Small intestine (tissue), 7 donors: ENCODE results near the gene SPG21. TPM values are rescaled to one million over a fixed set of nuclear protein-coding genes. Genes with fewer than 3 reads are reported as not detected.

Experiments
- DNase-seq, 2 donors: peaks; one replicate each; pipeline versions ENCODE4 v3.0.0 to v3.0.0-alpha.2; 2013
- FAIRE-seq: peaks from 2 replicates; lab custom pipeline; 2012; peaks lifted over from hg19 to GRCh38; lab: Jason Lieb, UNC
- H3K27ac ChIP-seq, 3 donors: one replicate each; pipeline ENCODE4 v1.5.1; 2013; ENCODE audit warnings: low read length in 2 of 3, mild to moderate bottlenecking in 2 of 3, control low read depth in 1 of 3, inconsistent platforms in 1 of 3, low read depth in 1 of 3, moderate library complexity in 1 of 3
- H3K27me3 ChIP-seq, 3 donors: one replicate each; pipeline ENCODE4 v1.6.1; 2013; ENCODE audit warnings: low read length in 3 of 3, inconsistent platforms in 1 of 3; ENCODE audit not compliant: control insufficient read depth in 3 of 3, insufficient read depth in 3 of 3
- H3K36me3 ChIP-seq, 3 donors: one replicate each; pipeline ENCODE4 v1.6.1; 2013; ENCODE audit warnings: low read length in 3 of 3, inconsistent platforms in 1 of 3, low read depth in 1 of 3, mild to moderate bottlenecking in 1 of 3, moderate library complexity in 1 of 3; ENCODE audit not compliant: control insufficient read depth in 3 of 3, insufficient read depth in 2 of 3
- H3K4me1 ChIP-seq, 3 donors: one replicate each; pipeline ENCODE4 v1.6.1; 2013; ENCODE audit warnings: low read length in 2 of 3, inconsistent platforms in 1 of 3, low read depth in 1 of 3, mild to moderate bottlenecking in 1 of 3, moderate library complexity in 1 of 3; ENCODE audit not compliant: control insufficient read depth in 3 of 3, insufficient read depth in 2 of 3
- H3K4me3 ChIP-seq, 3 donors: one replicate each; pipeline ENCODE4 v1.5.1; 2013; ENCODE audit warnings: low read length in 3 of 3, control low read depth in 1 of 3, inconsistent platforms in 1 of 3, low read depth in 1 of 3, mild to moderate bottlenecking in 1 of 3, moderate library complexity in 1 of 3
- H3K9me3 ChIP-seq, 2 donors: one replicate each; pipeline ENCODE4 v1.6.1; 2013; ENCODE audit warnings: low read depth in 1 of 2, low read length in 1 of 2; ENCODE audit not compliant: control insufficient read depth in 2 of 2, insufficient read depth in 1 of 2
- WGBS, 3 donors: extraction: QIAGEN DNeasy Blood & Tissue Kit; methylation state at CpG; one replicate each; pipeline ENCODE4 v1.1.7; 2013; 5-methylcytosine and 5-hydroxymethylcytosine counted together
- polyA plus RNA-seq, 4 donors: library from polyadenylated mRNA; stranded (reverse) in 3 of 4; unstranded in 1 of 4; fragments of 200-250 nt in 3 of 4; fragments of 120-200 nt in 1 of 4; gene quantifications; one replicate each; pipeline versions ENCODE4 v1.2.1 to v1.2.3, GENCODE V29; 2013
- donor health status: healthy with polysubstance abuse.
- donor health status: control.
- donor health status: control.
- donor health status: Bipolar disorder and iron deficiency.
- donor health status: healthy.

SPG21 gene
- polyA plus RNA-seq, 4 donors, result 58.1 to 163 (median 68.3) TPM

DNA sequence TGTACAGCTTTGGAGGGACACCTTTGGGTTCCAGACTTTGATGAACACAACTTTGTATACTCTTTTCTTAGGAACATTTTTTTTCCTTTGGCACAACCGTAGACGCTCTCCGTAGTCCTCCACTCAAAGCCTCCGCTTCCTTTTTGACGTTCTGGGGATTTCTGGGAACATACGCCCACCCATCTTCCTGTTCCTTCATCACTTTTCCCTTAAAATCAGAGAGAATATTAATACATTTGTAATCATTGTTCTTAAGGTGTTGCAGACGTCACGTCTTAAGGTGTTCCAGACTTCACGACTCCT lies 405 bp upstream of the SPG21 start:
- FAIRE-seq (no peak), DNase-seq (no peak)
- peaks cover 0 to 31% (median 6%) of the 10 kb centered on the region in 3 donors for H3K4me1 ChIP-seq
- peak overlapping the region; percentile 43 to 96 (median 94) for H3K27ac ChIP-seq
- H3K9me3 ChIP-seq, result no peaks in the 10 kb centered on the region
- peaks cover 0 to 6% (median 0%) of the 10 kb centered on the region in 3 donors for H3K36me3 ChIP-seq
- 3 to 5% (median 4%) methylated on average over 9 of the region's 9 CpGs for WGBS, 3 donors
- H3K4me3 ChIP-seq, result peak overlapping the region; percentile 77 to 92 (median 87)
- H3K27me3 ChIP-seq, result no peaks in the 10 kb centered on the region

DNA sequence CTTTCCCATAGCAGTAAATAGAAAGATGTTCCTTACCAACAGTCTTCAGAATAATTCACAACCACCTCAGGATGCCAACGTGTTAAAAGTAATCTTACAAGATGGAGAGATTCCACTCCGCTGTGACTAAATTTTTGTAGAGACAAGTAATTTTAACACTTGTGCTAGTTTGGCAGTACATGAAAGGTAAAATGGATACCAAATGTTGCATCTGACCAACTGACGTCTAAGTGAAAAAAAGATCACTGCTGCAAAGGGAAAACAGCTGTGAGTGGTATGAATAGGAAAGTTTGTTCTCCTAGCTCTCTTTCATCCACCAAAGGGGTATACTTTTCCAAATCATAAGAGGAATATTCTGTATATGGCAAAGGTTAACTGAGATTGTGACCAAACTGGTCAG lies 2.6 kb downstream of the SPG21 start:
- Histone ChIP-seq H3K9me3 (no peaks in the 10 kb centered on the region), H3K4me3 (no peak overlapping the region), H3K36me3 (peaks cover 0 to 21% (median 0%) of the 10 kb centered on the region in 3 donors), H3K4me1 (peaks cover 0 to 44% (median 6%) of the 10 kb centered on the region in 3 donors), H3K27ac (no peak overlapping the region), H3K27me3 (no peaks in the 10 kb centered on the region)
- no peak for DNase-seq
- WGBS, 3 donors, result 67 to 72% (median 68%) methylated on average over 3 of the region's 3 CpGs
- no peak for FAIRE-seq

DNA sequence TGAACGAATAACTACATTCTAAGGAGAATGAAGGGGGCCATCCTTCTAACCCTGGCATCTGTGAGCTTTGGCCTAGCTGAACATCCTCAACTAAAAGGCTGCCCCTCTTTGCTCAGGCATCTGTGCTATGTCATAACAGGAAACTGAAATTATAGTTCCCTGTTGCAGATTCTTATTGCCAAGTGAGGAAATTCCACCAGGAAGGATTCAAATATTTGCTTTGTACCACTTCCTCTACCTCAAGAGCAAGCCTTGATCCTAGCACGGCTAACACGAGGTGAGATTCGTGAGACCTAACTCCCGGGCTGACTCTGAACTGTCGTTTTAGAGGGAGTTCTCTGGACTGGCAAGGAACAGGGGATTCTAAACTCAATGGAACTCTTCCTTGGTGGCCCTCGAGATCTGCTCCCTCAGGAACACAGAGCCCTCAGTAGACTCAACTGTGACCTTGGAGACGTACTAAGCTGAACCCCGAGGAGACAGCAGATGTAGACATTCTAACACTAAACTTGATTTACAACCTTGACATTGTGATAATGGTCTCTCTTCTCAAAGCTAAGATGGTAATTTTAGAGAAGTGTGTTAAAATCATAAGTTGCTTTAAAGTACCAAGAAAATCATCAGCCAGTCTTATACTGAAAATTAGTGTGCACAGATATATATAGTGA lies 4.2 kb downstream of the SPG21 start:
- DNase-seq, result peak in 1 of 2 donors; percentile 27

GRCh38 chr15:64982472-64982871 lies 7.2 kb downstream of the SPG21 start:
- peaks cover 0 to 41% (median 0%) of the 10 kb centered on the region in 3 donors for H3K4me1 ChIP-seq
- H3K4me3 ChIP-seq, result no peak overlapping the region
- H3K9me3 ChIP-seq, result no peaks in the 10 kb centered on the region
- peaks cover 8 to 39% (median 10%) of the 10 kb centered on the region in 3 donors for H3K36me3 ChIP-seq
- FAIRE-seq (no peak), DNase-seq (no peak)
- peak overlapping the region in 2 of 3 donors; percentile 37 to 39 for H3K27ac ChIP-seq
- H3K27me3 ChIP-seq, result no peaks in the 10 kb centered on the region
- WGBS, 3 donors, result 96 to 97% (median 96%) methylated on average over 1 of the region's 1 CpG

More for the DNA sequence above, 4.2 kb downstream of the SPG21 start:
- Histone ChIP-seq H3K36me3 (peaks cover 0 to 24% (median 0%) of the 10 kb centered on the region in 3 donors), H3K27me3 (no peaks in the 10 kb centered on the region), H3K4me1 (peaks cover 0 to 41% (median 4%) of the 10 kb centered on the region in 3 donors), H3K4me3 (no peak overlapping the region), H3K27ac (peak overlapping the region in 2 of 3 donors; percentile 58 to 89), H3K9me3 (no peaks in the 10 kb centered on the region)
- no peak for FAIRE-seq
- 39 to 59% (median 55%) methylated on average over 9 of the region's 9 CpGs for WGBS, 3 donors

DNA sequence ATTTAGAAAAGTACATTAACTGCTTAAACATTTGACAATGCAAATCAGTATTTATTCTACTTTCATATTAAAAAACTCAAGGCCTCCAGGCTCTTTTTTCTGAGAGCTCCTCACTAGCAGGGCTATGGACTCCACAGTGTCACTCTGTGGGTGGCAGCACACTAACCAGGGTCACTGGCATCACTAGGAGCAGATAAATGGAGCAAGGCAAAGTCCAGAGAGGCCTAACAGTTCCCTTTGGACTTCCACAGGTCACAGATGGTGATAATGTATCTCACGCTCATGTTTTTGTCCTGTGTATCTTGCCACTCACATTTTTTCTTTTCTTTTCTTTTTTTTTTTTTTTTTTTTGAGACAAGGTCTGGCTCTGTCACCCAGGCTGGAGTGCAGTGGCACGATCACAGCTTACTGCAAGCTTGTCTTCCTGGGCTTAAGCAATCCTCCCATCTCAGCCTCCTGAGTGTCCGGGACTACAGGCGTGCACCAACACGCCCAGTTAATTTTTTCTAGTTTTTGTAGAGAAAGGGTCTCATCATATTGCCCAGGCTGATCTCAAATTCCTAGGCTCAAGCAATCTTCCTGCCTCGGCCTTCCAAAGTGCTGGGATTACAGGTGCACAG lies 7.8 kb downstream of the SPG21 start:
- Histone ChIP-seq H3K36me3 (peaks cover 8 to 44% (median 11%) of the 10 kb centered on the region in 3 donors), H3K4me3 (no peak overlapping the region), H3K27me3 (no peaks in the 10 kb centered on the region), H3K4me1 (peaks cover 0 to 37% (median 0%) of the 10 kb centered on the region in 3 donors), H3K9me3 (no peaks in the 10 kb centered on the region), H3K27ac (peak overlapping the region; percentile 6 to 80 (median 37))
- 49 to 75% (median 55%) methylated on average over 6 of the region's 6 CpGs for WGBS, 3 donors
- no peak for FAIRE-seq
- DNase-seq, result peak; percentile 76 to 87

DNA sequence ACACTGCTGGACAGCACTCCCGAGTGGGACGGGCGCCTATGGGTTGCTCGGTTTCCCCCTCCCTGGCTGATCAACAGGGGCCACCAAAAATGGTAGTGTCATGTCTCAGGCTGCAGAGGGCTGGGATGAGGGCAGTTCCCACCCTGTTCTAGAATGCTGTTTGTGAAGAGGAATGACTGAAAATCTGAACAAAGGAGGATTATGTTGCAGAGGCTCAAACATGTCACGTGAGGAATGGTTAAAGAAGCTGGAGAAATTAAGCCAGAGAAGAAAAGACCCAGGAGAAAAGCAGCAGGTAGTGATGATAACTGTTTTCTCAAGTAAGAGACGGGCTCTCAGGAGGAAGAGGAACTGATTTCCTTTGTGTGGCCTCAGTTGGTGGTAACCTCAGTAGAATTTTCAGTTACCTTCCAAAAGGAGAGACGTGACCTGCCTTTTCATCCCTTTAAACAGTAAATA lies 10.4 kb downstream of the SPG21 start:
- FAIRE-seq, result no peak

GRCh38 chr15:64975390-64975789 lies 14.3 kb downstream of the SPG21 start:
- Histone ChIP-seq H3K4me3 (no peak overlapping the region), H3K36me3 (peaks cover 14 to 68% (median 24%) of the 10 kb centered on the region in 3 donors), H3K4me1 (peaks cover 0 to 4% (median 0%) of the 10 kb centered on the region in 3 donors), H3K9me3 (no peaks in the 10 kb centered on the region), H3K27me3 (no peaks in the 10 kb centered on the region), H3K27ac (no peak overlapping the region)
- DNase-seq (no peak), FAIRE-seq (no peak)
- WGBS, 3 donors, result 85 to 94% (median 91%) methylated on average over 5 of the region's 5 CpGs

More for the DNA sequence above, 10.4 kb downstream of the SPG21 start:
- DNase-seq, result no peak
- Histone ChIP-seq H3K27ac (no peak overlapping the region), H3K4me3 (no peak overlapping the region), H3K9me3 (no peaks in the 10 kb centered on the region), H3K27me3 (no peaks in the 10 kb centered on the region), H3K4me1 (peaks cover 0 to 25% (median 0%) of the 10 kb centered on the region in 3 donors), H3K36me3 (peaks cover 8 to 47% (median 16%) of the 10 kb centered on the region in 3 donors)
- WGBS, 3 donors, result 83 to 96% (median 95%) methylated on average over 7 of the region's 7 CpGs

DNA sequence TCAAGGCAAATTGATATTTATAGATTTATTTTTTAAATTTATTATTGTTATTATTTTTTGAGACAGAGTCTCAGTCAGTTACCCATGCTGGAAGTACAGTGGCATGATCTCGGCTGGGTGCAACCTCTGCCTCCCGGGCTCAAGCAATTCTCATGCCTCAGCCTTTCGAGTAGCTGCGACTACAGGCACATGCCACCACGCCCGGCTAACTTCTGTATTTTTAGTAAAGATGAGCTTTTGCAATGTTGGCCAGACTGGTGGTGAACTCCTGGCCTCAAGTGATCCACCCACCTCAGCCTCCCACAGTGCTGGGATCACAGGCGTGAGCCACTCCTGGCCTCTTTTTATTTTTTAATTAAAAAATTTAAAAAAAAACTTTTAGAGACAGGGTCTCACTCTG lies 19.0 kb downstream of the SPG21 start:
- Histone ChIP-seq H3K36me3 (peaks cover 21 to 65% (median 22%) of the 10 kb centered on the region in 3 donors), H3K27me3 (no peaks in the 10 kb centered on the region), H3K27ac (no peak overlapping the region), H3K4me1 (no peaks in the 10 kb centered on the region), H3K4me3 (no peak overlapping the region), H3K9me3 (no peaks in the 10 kb centered on the region)
- WGBS, 3 donors, result 88 to 98% (median 95%) methylated on average over 7 of the region's 7 CpGs
- FAIRE-seq (no peak), DNase-seq (no peak)
